IMR-90 (cell line): ENCODE data around the gene LGI2.

Experiments used
- MAFK ChIP-seq: IDR thresholded peaks from 2 replicates; pipeline ENCODE4 v1.6.1; 2012; ENCODE audit warnings: low read depth, low read length, improper control_type of control experiment
- MXI1 ChIP-seq: IDR thresholded peaks from 2 replicates; pipeline ENCODE4 v1.6.1; 2012; ENCODE audit warnings: low read depth, mild to moderate bottlenecking, low read length, moderate library complexity, borderline replicate concordance
- POLR2A ChIP-seq: IDR thresholded peaks from 2 replicates; pipeline ENCODE4 v1.6.1; 2012; ENCODE audit warnings: mild to moderate bottlenecking, low read depth, low read length
- RAD21 ChIP-seq: IDR thresholded peaks from 2 replicates; pipeline ENCODE4 v1.6.1; 2012; ENCODE audit warnings: low read length, improper control_type of control experiment
- TF ChIP-seq, protein P1 (sequence below): conservative IDR thresholded peaks from 2 replicates; pipeline ENCODE4 v1.5.1; 2012; ENCODE audit warnings: mild to moderate bottlenecking, low read depth, low read length, improper control_type of control experiment

DNA sequence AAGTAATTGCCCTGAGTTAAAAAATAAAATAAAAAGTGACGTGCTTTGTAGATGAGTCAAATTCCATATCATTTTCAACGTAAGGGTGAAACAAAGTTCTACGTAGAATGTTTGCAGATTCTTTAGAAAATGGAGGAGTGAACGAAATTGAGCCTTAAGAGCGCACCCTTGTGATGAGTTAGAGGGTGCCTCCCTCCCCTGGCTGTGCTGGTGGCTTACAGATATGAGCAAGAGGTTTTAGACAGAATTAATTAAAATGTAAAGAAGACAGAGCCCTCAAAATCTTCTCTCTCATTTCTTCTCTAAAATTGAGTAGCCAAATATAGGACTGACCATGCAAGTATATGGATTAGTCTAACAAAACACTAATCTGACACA is 30.2 kb upstream of the LGI2 start:
- no peak for TF ChIP-seq MXI1
- TF ChIP-seq, protein P1, sequence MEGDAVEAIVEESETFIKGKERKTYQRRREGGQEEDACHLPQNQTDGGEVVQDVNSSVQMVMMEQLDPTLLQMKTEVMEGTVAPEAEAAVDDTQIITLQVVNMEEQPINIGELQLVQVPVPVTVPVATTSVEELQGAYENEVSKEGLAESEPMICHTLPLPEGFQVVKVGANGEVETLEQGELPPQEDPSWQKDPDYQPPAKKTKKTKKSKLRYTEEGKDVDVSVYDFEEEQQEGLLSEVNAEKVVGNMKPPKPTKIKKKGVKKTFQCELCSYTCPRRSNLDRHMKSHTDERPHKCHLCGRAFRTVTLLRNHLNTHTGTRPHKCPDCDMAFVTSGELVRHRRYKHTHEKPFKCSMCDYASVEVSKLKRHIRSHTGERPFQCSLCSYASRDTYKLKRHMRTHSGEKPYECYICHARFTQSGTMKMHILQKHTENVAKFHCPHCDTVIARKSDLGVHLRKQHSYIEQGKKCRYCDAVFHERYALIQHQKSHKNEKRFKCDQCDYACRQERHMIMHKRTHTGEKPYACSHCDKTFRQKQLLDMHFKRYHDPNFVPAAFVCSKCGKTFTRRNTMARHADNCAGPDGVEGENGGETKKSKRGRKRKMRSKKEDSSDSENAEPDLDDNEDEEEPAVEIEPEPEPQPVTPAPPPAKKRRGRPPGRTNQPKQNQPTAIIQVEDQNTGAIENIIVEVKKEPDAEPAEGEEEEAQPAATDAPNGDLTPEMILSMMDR: no peak
- no peak for TF ChIP-seq RAD21
- no peak for TF ChIP-seq MAFK
- no peak for TF ChIP-seq POLR2A
